ENCODE measurements around the gene USP17L19.
"Not testable (repeated sequence)": the region's sequence is repeated elsewhere in the genome, so short reads cannot be mapped to it uniquely, and the experiment has no call there.

The USP17L19 gene

GRCh38 chr4:9253078-9253477 lies at the start of gene USP17L19:
USP17L19 (plus strand) TSS chr4:9253378; CDS start chr4:9253378, 0 bp downstream.
- not testable (repeated sequence) for H3K36me3 Mint-ChIP-seq (ENCODE audit: low read depth); ATAC-seq; H3K4me3 Mint-ChIP-seq; H3K27me3 Mint-ChIP-seq; H3K27ac Mint-ChIP-seq; DNase-seq; H3K9me3 Mint-ChIP-seq; H3K4me1 Mint-ChIP-seq

GRCh38 chr4:9210357-9210756 lies 42.8 kb upstream of the USP17L19 start, which contains the start of gene USP17L10:
USP17L10 (plus strand) TSS chr4:9210657; CDS start chr4:9210657, 0 bp downstream.
- H3K4me1 Mint-ChIP-seq; DNase-seq; H3K9me3 Mint-ChIP-seq; H3K27me3 Mint-ChIP-seq; H3K27ac Mint-ChIP-seq; ATAC-seq; H3K36me3 Mint-ChIP-seq (ENCODE audit: low read depth); H3K4me3 Mint-ChIP-seq: not testable (repeated sequence)

- not testable (repeated sequence) for H3K27ac Mint-ChIP-seq; H3K36me3 Mint-ChIP-seq (ENCODE audit: low read depth); H3K4me1 Mint-ChIP-seq; H3K9me3 Mint-ChIP-seq; H3K4me3 Mint-ChIP-seq; H3K27me3 Mint-ChIP-seq; ATAC-seq
- DNase-seq, result peak; percentile 0
Measured at GRCh38 chr4:9214701-9215100, 38.5 kb upstream of the USP17L19 start.

GRCh38 chr4:9215105-9215504 lies 38.1 kb upstream of the USP17L19 start, which contains the start of gene USP17L11:
USP17L11 (plus strand) TSS chr4:9215405; CDS start chr4:9215405, 0 bp downstream.
- not testable (repeated sequence) for ATAC-seq; H3K9me3 Mint-ChIP-seq; DNase-seq; H3K27ac Mint-ChIP-seq; H3K4me3 Mint-ChIP-seq; H3K36me3 Mint-ChIP-seq (ENCODE audit: low read depth); H3K4me1 Mint-ChIP-seq; H3K27me3 Mint-ChIP-seq

- H3K27ac Mint-ChIP-seq; DNase-seq; H3K4me3 Mint-ChIP-seq; H3K4me1 Mint-ChIP-seq; H3K9me3 Mint-ChIP-seq; ATAC-seq; H3K36me3 Mint-ChIP-seq (ENCODE audit: low read depth); H3K27me3 Mint-ChIP-seq: not testable (repeated sequence)
Measured at GRCh38 chr4:9219852-9220251, 33.3 kb upstream of the USP17L19 start, which contains the start of gene USP17L12. USP17L12 (plus strand) TSS chr4:9220152; CDS start chr4:9220152, 0 bp downstream.

- ATAC-seq; H3K4me3 Mint-ChIP-seq; H3K9me3 Mint-ChIP-seq; H3K27me3 Mint-ChIP-seq; DNase-seq; H3K4me1 Mint-ChIP-seq; H3K27ac Mint-ChIP-seq; H3K36me3 Mint-ChIP-seq (ENCODE audit: low read depth): not testable (repeated sequence)
Measured at GRCh38 chr4:9224596-9224995, 28.6 kb upstream of the USP17L19 start, which contains the start of gene USP17L13. USP17L13 (plus strand) TSS chr4:9224896; CDS start chr4:9224896, 0 bp downstream.

- not testable (repeated sequence) for H3K4me1 Mint-ChIP-seq; H3K27me3 Mint-ChIP-seq; H3K36me3 Mint-ChIP-seq (ENCODE audit: low read depth); DNase-seq; H3K9me3 Mint-ChIP-seq; H3K4me3 Mint-ChIP-seq; ATAC-seq; H3K27ac Mint-ChIP-seq
Measured at GRCh38 chr4:9230249-9230648, 22.9 kb upstream of the USP17L19 start.

- not testable (repeated sequence) for ATAC-seq; H3K4me3 Mint-ChIP-seq; H3K27me3 Mint-ChIP-seq; H3K27ac Mint-ChIP-seq; H3K4me1 Mint-ChIP-seq; H3K9me3 Mint-ChIP-seq; H3K36me3 Mint-ChIP-seq (ENCODE audit: low read depth); DNase-seq
Measured at GRCh38 chr4:9234085-9234484, 19.1 kb upstream of the USP17L19 start, which contains the start of gene USP17L15. USP17L15 (plus strand) TSS chr4:9234385; CDS start chr4:9234385, 0 bp downstream.

GRCh38 chr4:9238461-9238860 lies 14.7 kb upstream of the USP17L19 start:
- not testable (repeated sequence) for DNase-seq; H3K27ac Mint-ChIP-seq; H3K36me3 Mint-ChIP-seq (ENCODE audit: low read depth); H3K4me1 Mint-ChIP-seq; H3K9me3 Mint-ChIP-seq; H3K27me3 Mint-ChIP-seq; H3K4me3 Mint-ChIP-seq; ATAC-seq

- H3K27ac Mint-ChIP-seq; H3K4me3 Mint-ChIP-seq; DNase-seq; H3K4me1 Mint-ChIP-seq; H3K9me3 Mint-ChIP-seq; ATAC-seq; H3K36me3 Mint-ChIP-seq (ENCODE audit: low read depth); H3K27me3 Mint-ChIP-seq: not testable (repeated sequence)
Measured at GRCh38 chr4:9243579-9243978, 9.6 kb upstream of the USP17L19 start, which contains the start of gene USP17L17. USP17L17 (plus strand) TSS chr4:9243879; CDS start chr4:9243879, 0 bp downstream.

- not testable (repeated sequence) for H3K27me3 Mint-ChIP-seq; H3K4me3 Mint-ChIP-seq; H3K9me3 Mint-ChIP-seq; DNase-seq; H3K36me3 Mint-ChIP-seq (ENCODE audit: low read depth); ATAC-seq; H3K4me1 Mint-ChIP-seq; H3K27ac Mint-ChIP-seq
Measured at GRCh38 chr4:9247953-9248680, 5.1 kb upstream of the USP17L19 start, which contains the start of gene USP17L18. USP17L18 (plus strand) TSS chr4:9248630; CDS start chr4:9248630, 0 bp downstream.

GRCh38 chr4:9257824-9258223 lies 4.6 kb downstream of the USP17L19 start, which contains the start of gene USP17L20:
USP17L20 (plus strand) TSS chr4:9258124; CDS start chr4:9258124, 0 bp downstream.
- not testable (repeated sequence) for DNase-seq; H3K4me3 Mint-ChIP-seq; H3K36me3 Mint-ChIP-seq (ENCODE audit: low read depth); H3K9me3 Mint-ChIP-seq; H3K4me1 Mint-ChIP-seq; ATAC-seq; H3K27ac Mint-ChIP-seq; H3K27me3 Mint-ChIP-seq

GRCh38 chr4:9262572-9262971 lies 9.4 kb downstream of the USP17L19 start, which contains the start of gene USP17L21:
USP17L21 (plus strand) TSS chr4:9262872; CDS start chr4:9262872, 0 bp downstream.
- H3K4me1 Mint-ChIP-seq; DNase-seq; H3K27ac Mint-ChIP-seq; H3K27me3 Mint-ChIP-seq; ATAC-seq; H3K36me3 Mint-ChIP-seq (ENCODE audit: low read depth); H3K4me3 Mint-ChIP-seq; H3K9me3 Mint-ChIP-seq: not testable (repeated sequence)

- H3K9me3 Mint-ChIP-seq; H3K4me3 Mint-ChIP-seq; DNase-seq; H3K27ac Mint-ChIP-seq; H3K4me1 Mint-ChIP-seq; H3K36me3 Mint-ChIP-seq (ENCODE audit: low read depth); H3K27me3 Mint-ChIP-seq; ATAC-seq: not testable (repeated sequence)
Measured at GRCh38 chr4:9267319-9267718, 14.1 kb downstream of the USP17L19 start, which contains the start of gene USP17L22. USP17L22 (plus strand) TSS chr4:9267619; CDS start chr4:9267619, 0 bp downstream.

GRCh38 chr4:9271719-9272118 lies 18.5 kb downstream of the USP17L19 start:
- not testable (repeated sequence) for H3K36me3 Mint-ChIP-seq (ENCODE audit: low read depth); DNase-seq; H3K4me1 Mint-ChIP-seq; H3K27ac Mint-ChIP-seq; ATAC-seq; H3K9me3 Mint-ChIP-seq; H3K4me3 Mint-ChIP-seq; H3K27me3 Mint-ChIP-seq
